Upper lobe of left lung (tissue), 6 donors: ENCODE data around the gene GDI1. TPM values are rescaled to one million over a fixed set of nuclear protein-coding genes. Genes with fewer than 3 reads are reported as not detected.

Experiments
- ATAC-seq, 2 donors: fragments of 200-7000 bp; cut with Tn5 transposase; one replicate each; pipeline ENCODE4 v1.9.1; 2022; ENCODE audit warnings: mild to moderate bottlenecking in 2 of 2, moderate library complexity in 2 of 2; ENCODE audit not compliant: low FRiP score in 2 of 2
- DNase-seq, 2 donors: peaks; one replicate each; pipeline ENCODE4 v3.0.0-alpha.2; 2019 to 2020
- H3K27ac ChIP-seq, 4 donors: fragments of 200-600 bp; sonication (generic); one replicate each; pipeline ENCODE4 v1.5.1; 2016 to 2019
- H3K27me3 ChIP-seq, 4 donors: fragments of 200-600 bp; sonication (generic); one replicate each; pipeline ENCODE4 v1.5.1; 2017 to 2019
- H3K36me3 ChIP-seq, 4 donors: fragments of 200-600 bp; sonication (generic); one replicate each; pipeline ENCODE4 v1.5.1; 2016 to 2019
- H3K4me1 ChIP-seq, 4 donors: fragments of 200-600 bp; sonication (generic); one replicate each; pipeline ENCODE4 v1.5.1; 2018 to 2019
- H3K4me3 ChIP-seq, 4 donors: fragments of 200-600 bp; sonication (generic); one replicate each; pipeline ENCODE4 v1.5.1; 2017 to 2019; ENCODE audit warnings: mild to moderate bottlenecking in 2 of 4, moderate library complexity in 1 of 4
- H3K9me3 ChIP-seq, 4 donors: fragments of 200-600 bp; sonication (generic); one replicate each; pipeline ENCODE4 v1.5.1; 2018 to 2019
- EP300 ChIP-seq, 4 donors: sonication (generic); formaldehyde crosslinking; IDR thresholded peaks; one replicate each; pipeline ENCODE4 v1.5.1; 2017; ENCODE audit warnings: antibody characterized with exemption in 4 of 4, control low read depth in 2 of 4
- POLR2A ChIP-seq, 4 donors: fragments of 450-650 bp; IDR thresholded peaks; one replicate each; pipeline ENCODE4 v1.5.1; 2016 to 2017; ENCODE audit warnings: antibody characterized with exemption in 4 of 4, mild to moderate bottlenecking in 2 of 4
- POLR2AphosphoS5 ChIP-seq, 2 donors: sonication (generic); formaldehyde crosslinking; IDR thresholded peaks; one replicate each; pipeline ENCODE4 v1.5.1; 2017; ENCODE audit warnings: antibody characterized with exemption in 2 of 2
- WGBS, 2 donors: methylation state at CpG; one replicate each; pipeline ENCODE4 v1.1.5; 2017 to 2018; 5-methylcytosine and 5-hydroxymethylcytosine counted together
- total RNA-seq, 6 donors: library from RNA; depleted of rRNA in 4 of 6; stranded (reverse); fragments of >200 nt in 4 of 6; gene quantifications; one replicate each; pipeline versions ENCODE4 v1.1.0 to v1.2.1, GENCODE V29; 2016 to 2021
- TF ChIP-seq, protein P1 (sequence below), 6 experiments: fragments of 450-650 bp in 4 of 6; fragments of 200-600 bp in 2 of 6; sonication (generic) in 2 of 6; IDR thresholded peaks; one replicate each; pipeline ENCODE4 v1.5.1; 2016 to 2019; ENCODE audit warnings: antibody characterized with exemption in 6 of 6
- donor health status: DM: no; HTN: no; CAD: no; lungs with moderate emphysema.
- donor health status: DM: no; HTN: yes; CAD: no; lungs with severe emphysema.

The GDI1 gene
- total RNA-seq, 6 donors from 2014 or later = 81.2 to 237 (median 96.0) TPM

DNA sequence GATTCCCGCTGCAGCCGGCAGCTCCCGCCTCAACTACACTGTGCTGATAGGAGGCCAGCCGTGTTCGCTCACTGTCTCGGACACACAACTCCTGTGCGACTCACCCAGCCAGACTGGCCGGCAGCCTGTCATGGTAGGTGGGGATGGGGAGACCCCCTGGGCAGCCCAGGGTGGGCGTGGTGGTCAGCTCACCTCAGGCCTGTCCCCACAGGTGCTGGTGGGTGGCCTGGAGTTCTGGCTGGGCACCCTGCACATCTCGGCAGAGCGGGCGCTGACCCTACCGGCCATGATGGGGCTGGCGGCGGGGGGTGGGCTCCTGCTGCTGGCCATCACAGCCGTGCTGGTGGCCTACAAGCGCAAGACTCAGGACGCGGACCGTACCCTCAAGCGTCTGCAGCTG is 30.6 kb downstream of the GDI1 start:
- ATAC-seq (no peak), DNase-seq (no peak)
- 95% methylated on average over 20 of the region's 21 CpGs; no CpG with 5 or more reads in 1 of the 2 donors for WGBS, 2 donors
- Histone ChIP-seq H3K4me3 (no peak overlapping the region), H3K9me3 (no peaks in the 10 kb centered on the region), H3K36me3 (peaks cover 0 to 66% (median 31%) of the 10 kb centered on the region in 4 donors), H3K27me3 (no peaks in the 10 kb centered on the region), H3K27ac (no peak overlapping the region), H3K4me1 (no peaks in the 10 kb centered on the region)
- TF ChIP-seq POLR2AphosphoS5 (IDR thresholded peaks at IDR 0.05) (no peak), POLR2A (IDR thresholded peaks at IDR 0.05) (no peak), EP300 (IDR thresholded peaks at IDR 0.05) (no peak)
- TF ChIP-seq, protein P1, sequence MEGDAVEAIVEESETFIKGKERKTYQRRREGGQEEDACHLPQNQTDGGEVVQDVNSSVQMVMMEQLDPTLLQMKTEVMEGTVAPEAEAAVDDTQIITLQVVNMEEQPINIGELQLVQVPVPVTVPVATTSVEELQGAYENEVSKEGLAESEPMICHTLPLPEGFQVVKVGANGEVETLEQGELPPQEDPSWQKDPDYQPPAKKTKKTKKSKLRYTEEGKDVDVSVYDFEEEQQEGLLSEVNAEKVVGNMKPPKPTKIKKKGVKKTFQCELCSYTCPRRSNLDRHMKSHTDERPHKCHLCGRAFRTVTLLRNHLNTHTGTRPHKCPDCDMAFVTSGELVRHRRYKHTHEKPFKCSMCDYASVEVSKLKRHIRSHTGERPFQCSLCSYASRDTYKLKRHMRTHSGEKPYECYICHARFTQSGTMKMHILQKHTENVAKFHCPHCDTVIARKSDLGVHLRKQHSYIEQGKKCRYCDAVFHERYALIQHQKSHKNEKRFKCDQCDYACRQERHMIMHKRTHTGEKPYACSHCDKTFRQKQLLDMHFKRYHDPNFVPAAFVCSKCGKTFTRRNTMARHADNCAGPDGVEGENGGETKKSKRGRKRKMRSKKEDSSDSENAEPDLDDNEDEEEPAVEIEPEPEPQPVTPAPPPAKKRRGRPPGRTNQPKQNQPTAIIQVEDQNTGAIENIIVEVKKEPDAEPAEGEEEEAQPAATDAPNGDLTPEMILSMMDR (IDR thresholded peaks at IDR 0.05) = no peak

DNA sequence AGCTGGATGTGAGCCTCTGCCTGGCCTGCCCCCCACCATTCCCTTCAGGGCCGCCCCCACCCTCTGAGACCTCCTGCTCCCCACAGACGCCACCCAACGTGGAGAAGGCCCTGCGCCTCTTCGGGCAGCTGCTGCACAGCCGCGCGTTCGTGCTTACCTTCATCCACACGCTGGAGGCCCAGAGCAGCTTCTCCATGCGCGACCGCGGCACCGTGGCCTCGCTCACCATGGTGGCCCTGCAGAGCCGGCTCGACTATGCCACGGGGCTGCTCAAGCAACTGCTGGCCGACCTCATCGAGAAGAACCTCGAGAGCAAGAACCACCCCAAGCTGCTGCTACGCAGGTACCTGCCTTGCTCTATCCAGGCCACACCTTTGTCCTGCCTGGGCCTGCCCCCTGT is 31.3 kb downstream of the GDI1 start:
- peak in 1 of 2 donors; percentile 58 for DNase-seq
- Histone ChIP-seq H3K4me1 (no peaks in the 10 kb centered on the region), H3K4me3 (no peak overlapping the region), H3K27me3 (no peaks in the 10 kb centered on the region), H3K27ac (no peak overlapping the region), H3K36me3 (peaks cover 0 to 66% (median 31%) of the 10 kb centered on the region in 4 donors), H3K9me3 (no peaks in the 10 kb centered on the region)
- 96 to 100% methylated on average over 6 to 17 of the region's 23 CpGs for WGBS, 2 donors
- ATAC-seq = no peak
- TF ChIP-seq, protein P1 (IDR thresholded peaks at IDR 0.05) = no peak
- TF ChIP-seq POLR2AphosphoS5 (IDR thresholded peaks at IDR 0.05) (no peak), EP300 (IDR thresholded peaks at IDR 0.05) (no peak), POLR2A (IDR thresholded peaks at IDR 0.05) (no peak)

DNA sequence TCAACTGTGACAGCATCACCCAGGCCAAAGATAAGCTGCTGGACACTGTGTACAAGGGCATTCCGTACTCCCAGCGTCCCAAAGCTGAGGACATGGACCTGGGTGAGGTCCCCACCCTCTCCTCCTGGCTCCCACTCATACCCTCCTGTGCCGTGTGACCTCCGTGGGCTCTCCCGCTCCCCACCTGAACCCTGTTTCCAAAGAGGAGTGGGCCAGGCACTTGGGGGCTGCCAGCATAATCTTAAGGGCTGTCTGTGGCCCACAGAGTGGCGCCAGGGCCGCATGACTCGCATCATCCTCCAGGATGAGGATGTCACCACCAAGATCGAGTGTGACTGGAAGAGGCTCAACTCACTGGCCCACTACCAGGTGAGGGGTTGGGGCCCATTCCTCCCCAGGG is 32.2 kb downstream of the GDI1 start:
- Histone ChIP-seq H3K36me3 (peaks cover 0 to 60% (median 28%) of the 10 kb centered on the region in 4 donors), H3K4me1 (no peaks in the 10 kb centered on the region), H3K27ac (no peak overlapping the region), H3K27me3 (no peaks in the 10 kb centered on the region), H3K4me3 (no peak overlapping the region), H3K9me3 (no peaks in the 10 kb centered on the region)
- ATAC-seq (no peak), DNase-seq (no peak)
- 85% methylated on average over 9 of the region's 9 CpGs; no CpG with 5 or more reads in 1 of the 2 donors for WGBS, 2 donors
- TF ChIP-seq POLR2AphosphoS5 (IDR thresholded peaks at IDR 0.05) (no peak), EP300 (IDR thresholded peaks at IDR 0.05) (no peak)
- TF ChIP-seq, protein P1 (IDR thresholded peaks at IDR 0.05) = no peak

DNA sequence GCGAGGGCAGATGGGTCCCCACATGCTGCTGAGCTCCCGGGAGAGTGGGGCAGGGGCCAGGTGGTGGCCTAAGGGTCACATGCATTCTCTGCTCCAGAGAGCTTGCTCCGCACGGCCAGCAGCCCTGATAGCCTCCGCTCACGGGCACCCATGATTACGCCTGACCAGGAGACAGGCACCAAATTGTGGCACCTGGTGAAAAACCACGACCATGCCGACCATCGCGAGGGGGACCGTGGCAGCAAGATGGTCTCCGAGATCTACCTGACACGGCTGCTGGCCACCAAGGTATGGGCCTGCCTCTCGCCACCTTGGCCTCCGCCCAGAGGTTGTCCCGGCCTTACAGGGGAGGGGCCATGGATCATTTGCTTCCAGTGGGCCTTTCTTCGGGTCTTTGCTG is 32.9 kb downstream of the GDI1 start:
- DNase-seq (no peak), ATAC-seq (no peak)
- TF ChIP-seq, protein P1 (IDR thresholded peaks at IDR 0.05) = no peak
- TF ChIP-seq POLR2AphosphoS5 (IDR thresholded peaks at IDR 0.05) = no peak
- TF ChIP-seq EP300 (IDR thresholded peaks at IDR 0.05) = no peak
- TF ChIP-seq POLR2A (IDR thresholded peaks at IDR 0.05) = no peak
- no peak overlapping the region for H3K4me3 ChIP-seq
- H3K27ac ChIP-seq = no peak overlapping the region
- H3K9me3 ChIP-seq = no peaks in the 10 kb centered on the region
- H3K4me1 ChIP-seq = no peaks in the 10 kb centered on the region
- WGBS, 2 donors = 95% methylated on average over 8 of the region's 18 CpGs; no CpG with 5 or more reads in 1 of the 2 donors
- peaks cover 0 to 59% (median 25%) of the 10 kb centered on the region in 4 donors for H3K36me3 ChIP-seq
- no peaks in the 10 kb centered on the region for H3K27me3 ChIP-seq

DNA sequence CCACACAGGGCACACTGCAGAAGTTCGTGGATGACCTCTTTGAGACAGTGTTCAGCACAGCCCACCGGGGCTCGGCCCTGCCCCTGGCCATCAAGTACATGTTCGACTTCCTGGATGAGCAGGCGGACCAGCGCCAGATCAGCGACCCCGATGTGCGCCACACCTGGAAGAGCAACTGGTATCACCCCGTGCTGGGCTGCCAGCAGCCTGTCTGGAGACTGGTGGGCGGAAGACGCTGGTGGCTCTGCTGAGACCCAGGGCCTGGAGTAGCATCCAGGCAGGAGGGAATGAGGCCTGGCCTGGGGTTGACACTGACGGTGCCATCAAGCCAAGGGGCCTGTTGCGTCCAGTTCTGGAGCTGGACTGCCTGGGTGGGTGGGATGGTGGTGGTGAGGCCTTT is 33.5 kb downstream of the GDI1 start:
- ATAC-seq (no peak), DNase-seq (no peak)
- H3K4me3 ChIP-seq = no peak overlapping the region
- H3K9me3 ChIP-seq = no peaks in the 10 kb centered on the region
- WGBS, 2 donors = 93 to 96% methylated on average over 4 to 14 of the region's 14 CpGs
- H3K27me3 ChIP-seq = no peaks in the 10 kb centered on the region
- no peak for TF ChIP-seq EP300 (IDR thresholded peaks at IDR 0.05)
- TF ChIP-seq POLR2AphosphoS5 (IDR thresholded peaks at IDR 0.05) = no peak
- TF ChIP-seq, protein P1 (IDR thresholded peaks at IDR 0.05) = no peak
- TF ChIP-seq POLR2A (IDR thresholded peaks at IDR 0.05) = no peak
- H3K4me1 ChIP-seq = no peaks in the 10 kb centered on the region
- no peak overlapping the region for H3K27ac ChIP-seq
- peaks cover 0 to 58% (median 23%) of the 10 kb centered on the region in 4 donors for H3K36me3 ChIP-seq
